ENCODE measurements around the gene CROCC.
A peak's percentile ranks its signal among the peaks of the same experiment; 100 is the strongest.

The CROCC gene

DNA sequence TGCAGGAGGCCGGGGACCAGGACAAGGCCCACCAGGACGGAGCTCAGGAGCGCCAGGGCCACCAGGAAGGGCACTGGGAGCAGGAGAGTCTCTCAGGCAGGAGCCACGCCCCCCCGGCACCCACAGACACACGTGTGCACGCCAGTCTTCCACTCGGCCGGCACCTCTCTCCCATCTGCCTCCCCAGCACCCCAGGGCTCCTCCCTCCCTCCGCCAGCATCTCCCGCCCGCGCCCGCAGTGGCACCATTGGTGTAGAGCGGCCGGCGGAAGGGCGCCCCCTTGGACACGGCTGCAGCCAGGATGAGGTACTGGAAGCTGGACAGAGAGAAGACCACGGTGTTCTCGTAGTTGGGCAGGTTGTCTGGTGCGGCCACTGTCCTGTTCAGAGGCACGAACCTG lies 64.8 kb downstream of the CROCC start:
- DNase-seq (ENCODE audit: low read depth) = no peak

DNA sequence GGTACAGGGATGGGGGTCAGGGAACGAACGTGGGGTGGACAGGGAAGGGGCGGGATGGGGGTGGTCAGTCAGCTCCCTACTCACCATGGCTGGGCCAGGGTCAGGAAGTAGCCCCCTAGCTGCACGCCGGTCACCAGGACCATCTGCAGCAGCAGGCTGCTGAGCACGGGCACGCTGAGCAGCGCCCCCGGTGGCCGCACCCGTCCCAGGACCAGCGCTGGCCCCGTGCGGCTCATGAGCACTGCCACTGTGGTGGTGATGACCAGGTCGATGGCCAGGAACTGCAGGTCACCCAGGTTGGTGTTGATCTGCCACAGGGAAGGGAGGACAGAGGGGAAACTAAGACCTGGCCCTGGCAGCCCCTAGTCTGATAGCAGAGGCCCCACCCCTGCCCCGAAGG lies 65.2 kb downstream of the CROCC start:
- DNase-seq (ENCODE audit: low read depth) = no peak

DNA sequence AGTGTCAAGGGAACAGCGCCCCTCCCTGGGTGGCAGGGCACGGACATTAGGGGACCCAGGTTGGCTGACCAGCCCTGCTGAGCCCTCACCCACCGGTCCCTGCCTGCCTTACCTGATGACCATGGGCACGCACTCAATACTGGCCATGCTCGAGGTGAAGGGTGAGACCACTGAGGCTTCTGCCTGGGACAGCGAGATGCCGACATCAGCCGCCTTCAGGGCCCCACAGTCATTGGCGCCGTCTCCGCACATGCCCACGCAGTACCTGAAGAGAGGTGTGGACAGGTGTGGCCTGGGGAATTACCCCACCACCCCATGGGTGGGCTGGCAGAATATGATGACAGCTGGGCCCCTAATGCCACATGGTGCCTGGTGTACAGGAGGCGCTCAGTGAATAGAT lies 66.5 kb downstream of the CROCC start:
- no peak for DNase-seq (ENCODE audit: low read depth)

DNA sequence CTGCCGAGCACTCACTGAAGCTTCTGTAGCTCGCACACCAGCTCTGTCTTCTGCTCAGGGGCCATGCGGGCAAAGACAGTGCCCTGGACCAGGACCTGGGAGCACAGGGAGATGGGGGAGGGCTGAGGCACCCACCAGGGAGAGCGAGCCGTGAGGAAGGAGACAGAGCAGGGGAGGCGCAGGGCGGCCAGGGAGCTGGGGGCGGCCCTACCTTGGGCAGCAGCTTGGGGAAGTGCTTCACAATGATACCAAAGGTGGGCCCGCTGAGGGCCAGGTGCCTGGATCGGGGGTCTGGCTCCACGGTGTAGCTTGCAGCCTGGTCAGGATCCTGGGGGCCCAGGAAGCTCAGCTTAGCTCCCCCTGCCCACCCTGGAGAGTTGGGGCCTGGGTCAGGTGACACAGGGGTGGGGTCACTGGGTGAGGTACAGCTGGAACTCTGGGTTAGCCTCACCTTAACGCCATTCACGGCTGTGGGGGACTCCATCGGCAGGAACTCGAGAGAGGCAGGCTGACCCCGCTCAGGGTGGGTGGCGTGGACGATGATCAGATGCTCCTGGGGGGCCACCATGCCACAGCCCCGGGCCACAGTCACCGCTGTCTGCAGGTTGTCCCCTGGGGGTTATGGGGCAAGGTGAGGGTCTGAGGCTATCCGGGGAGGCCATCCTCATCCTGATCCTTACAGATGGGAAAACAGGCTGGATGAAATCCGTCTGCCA lies 68.1 kb downstream of the CROCC start:
- no peak for DNase-seq (ENCODE audit: low read depth)

DNA sequence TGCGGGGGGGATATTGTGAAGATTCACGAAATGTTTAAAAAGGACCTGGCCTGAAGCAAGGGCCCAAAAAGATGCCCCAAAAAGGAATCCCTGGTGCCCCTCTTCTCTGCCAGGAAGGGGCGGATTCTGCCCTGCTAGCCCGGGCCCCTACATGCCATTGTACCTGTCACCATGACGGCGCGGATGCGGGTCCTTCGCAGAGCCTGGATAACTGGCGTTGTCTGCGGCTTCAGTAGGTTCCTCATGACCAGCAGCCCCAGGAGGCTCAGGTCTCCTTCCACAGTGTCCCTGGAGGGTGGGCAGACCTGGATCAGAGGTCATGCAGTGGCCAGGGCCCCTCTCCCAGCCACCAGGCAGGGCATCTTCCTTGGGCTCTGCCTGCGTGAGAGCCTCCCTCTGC lies 69.8 kb downstream of the CROCC start:
- no peak for DNase-seq (ENCODE audit: low read depth)

DNA sequence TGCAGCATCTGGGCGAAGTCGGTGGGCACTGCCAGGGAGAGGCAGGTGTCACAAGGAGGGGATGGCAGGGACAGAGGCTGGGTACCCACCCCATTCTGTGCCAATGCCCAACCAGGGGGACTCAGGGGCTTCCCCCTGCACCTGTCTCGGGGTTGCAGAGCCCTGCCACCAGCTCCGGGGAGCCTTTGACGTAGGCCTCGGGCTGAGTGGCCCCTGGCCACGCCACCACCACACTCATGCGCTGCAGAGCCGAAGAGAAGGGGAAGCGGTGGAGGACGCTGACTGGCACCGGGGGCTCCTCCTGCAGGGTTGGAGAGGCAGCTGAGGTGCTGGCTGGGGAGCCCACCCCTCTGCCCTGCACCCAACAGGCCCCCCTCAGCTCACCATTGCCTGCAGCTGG lies 70.4 kb downstream of the CROCC start:
- DNase-seq (ENCODE audit: low read depth) = no peak

DNA sequence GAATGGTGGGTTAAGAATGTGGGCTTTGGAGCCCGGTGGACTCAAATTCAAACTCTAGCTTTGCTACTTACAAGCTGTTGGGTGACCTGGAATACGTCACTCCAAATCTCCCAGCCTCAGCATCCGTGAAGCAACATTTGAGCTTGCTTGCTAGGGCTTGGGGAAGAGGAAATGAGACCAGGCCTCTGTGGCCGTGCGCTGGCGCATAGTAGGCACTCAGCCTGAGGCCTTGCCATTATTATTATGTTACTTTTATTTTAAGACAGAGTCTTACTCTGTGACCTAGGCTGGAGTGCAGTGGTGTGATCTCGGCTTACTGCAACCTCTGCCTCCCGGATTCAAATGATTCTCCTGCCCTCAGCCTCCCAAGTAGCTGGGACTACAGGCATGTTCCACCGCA lies 70.9 kb downstream of the CROCC start:
- no peak for DNase-seq (ENCODE audit: low read depth)

DNA sequence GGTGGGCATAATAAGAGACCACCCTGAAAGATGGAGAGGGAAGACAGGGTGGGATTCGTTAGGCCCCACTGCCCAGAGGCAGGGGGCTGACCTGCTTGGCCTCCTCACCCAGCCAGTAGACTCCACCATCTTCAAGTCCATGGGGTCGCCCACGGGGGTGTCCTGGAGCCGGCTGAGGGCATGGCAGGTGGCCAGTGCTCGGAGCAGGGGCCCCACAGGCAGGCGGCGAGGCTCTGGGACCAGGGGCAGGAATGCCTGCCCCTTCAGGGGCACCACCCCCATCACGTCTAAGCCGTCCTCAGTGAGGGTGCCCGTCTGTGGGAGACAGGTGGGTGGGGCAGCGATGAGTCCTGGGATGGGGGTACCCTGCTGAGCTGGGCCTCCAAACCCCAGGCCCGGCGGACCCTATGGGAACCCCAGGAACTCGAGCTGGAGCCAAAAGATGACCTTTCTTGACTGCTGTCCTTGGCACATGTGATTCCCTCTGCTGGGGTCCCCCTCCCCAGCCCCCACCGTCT lies 71.8 kb downstream of the CROCC start:
- no peak for DNase-seq (ENCODE audit: low read depth)

DNA sequence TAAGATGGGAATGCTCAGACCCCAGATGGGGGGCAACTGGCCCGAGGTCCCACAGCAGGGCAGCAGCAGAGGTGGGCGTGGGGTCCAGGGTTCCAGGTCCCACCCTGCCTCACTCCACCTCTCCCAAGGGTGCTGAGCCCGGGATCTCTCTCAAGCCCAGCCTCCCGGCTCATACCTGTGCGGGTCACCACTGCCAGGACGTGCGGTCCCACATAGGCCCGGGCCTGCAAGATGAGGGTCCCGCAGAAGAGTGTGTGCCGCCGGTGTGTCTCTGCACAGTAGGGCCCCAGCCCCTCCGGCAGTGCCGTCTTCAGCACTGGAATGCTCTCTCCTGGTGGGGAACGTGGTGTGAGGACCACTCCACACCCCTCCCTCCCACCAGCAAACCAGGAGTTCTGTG lies 75.1 kb downstream of the CROCC start:
- no peak for DNase-seq (ENCODE audit: low read depth)

DNA sequence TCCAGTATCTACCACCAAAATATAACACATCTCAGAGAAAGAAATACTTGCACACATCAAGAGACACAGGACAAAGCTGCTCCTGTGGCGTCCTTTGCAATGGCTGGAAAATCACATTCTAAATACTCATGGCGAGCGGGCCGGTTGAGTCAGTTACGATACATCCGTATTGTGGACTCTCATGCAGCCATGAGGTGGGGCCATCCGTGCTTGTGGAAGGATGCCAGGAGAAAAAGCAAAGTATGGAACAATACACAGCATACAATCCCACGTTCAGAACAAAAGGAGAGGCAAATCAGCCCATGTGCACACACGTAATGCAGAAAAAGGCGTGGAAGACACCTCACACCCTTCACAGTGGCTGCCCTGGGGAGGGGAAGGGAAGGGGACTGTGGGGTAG lies 76.9 kb downstream of the CROCC start:
- no peak for DNase-seq (ENCODE audit: low read depth)

DNA sequence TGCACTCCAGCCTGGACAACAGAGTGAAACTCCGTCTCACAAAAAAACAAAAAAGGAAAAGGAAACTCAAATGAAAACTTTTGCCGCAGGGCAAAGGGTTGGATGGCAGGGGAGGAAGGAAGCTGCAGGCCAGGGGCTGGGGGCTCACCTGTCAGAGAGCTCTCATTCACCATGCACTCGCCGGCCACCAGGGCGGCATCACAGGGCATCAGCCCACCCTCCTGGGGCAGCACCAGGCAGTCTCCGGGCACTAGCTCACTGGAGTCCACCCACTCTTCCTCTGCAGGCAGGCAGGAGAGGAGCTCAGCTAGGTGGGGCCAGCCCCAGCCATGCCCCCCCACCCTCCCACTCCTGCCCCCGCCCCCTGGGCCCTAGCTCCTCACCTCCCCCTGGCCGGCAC lies 78.1 kb downstream of the CROCC start:
- no peak for DNase-seq (ENCODE audit: low read depth)

DNA sequence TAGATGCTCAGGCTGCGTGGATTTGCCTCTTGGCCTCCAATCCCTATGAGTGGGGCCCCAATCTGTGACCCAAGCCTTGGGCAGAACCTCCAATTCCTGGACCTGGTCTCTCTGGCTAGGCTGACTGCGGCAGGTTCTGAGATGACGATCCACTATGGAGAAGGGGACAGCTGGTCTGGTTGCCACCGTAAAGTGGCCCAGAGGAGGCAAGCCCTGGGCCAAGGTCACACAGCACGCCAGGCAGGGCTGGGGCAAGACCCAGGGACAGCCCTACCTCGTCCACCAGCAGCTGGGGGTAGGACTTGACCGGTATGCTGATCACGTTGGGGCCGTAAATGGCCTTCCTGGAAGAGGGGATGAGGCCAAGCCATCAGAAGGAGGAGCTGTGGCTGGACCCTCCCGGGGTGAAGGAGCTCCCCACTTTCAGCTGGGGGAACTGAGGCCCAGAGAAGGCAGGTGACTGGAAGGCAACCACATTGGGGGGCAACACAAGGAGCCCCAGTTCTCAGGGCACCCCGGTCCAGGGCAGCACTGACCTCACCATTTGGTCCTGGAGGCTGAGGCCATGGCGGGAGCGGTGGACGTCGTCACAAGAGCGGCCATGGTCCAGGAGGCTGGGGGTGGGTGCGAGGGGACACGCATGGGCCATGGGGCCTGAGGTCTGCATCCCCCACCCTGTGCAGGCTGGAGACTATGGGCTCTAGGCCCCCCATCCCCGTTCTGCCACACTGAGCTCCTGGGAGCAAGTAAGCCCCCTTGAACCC lies 80.2 kb downstream of the CROCC start:
- DNase-seq (ENCODE audit: low read depth) = no peak

DNA sequence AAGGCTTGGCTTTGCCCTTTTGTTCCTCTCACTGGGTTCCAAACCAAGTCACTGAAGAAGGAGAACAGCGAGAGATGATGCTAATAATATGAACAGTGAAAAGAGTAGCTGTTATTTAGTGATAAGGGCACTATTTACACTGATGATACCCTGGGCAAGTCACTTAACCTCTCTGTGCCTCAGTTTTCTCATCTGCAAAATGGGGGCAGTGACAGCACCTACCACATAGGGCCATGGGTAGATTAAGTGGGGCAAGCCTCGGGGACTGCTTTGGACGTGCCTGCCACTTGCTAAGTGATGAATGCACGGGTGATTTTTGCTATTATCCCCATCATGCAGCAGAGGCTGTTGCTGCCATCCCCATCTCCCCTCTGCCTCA lies 80.8 kb downstream of the CROCC start:
- DNase-seq (ENCODE audit: low read depth) = no peak

DNA sequence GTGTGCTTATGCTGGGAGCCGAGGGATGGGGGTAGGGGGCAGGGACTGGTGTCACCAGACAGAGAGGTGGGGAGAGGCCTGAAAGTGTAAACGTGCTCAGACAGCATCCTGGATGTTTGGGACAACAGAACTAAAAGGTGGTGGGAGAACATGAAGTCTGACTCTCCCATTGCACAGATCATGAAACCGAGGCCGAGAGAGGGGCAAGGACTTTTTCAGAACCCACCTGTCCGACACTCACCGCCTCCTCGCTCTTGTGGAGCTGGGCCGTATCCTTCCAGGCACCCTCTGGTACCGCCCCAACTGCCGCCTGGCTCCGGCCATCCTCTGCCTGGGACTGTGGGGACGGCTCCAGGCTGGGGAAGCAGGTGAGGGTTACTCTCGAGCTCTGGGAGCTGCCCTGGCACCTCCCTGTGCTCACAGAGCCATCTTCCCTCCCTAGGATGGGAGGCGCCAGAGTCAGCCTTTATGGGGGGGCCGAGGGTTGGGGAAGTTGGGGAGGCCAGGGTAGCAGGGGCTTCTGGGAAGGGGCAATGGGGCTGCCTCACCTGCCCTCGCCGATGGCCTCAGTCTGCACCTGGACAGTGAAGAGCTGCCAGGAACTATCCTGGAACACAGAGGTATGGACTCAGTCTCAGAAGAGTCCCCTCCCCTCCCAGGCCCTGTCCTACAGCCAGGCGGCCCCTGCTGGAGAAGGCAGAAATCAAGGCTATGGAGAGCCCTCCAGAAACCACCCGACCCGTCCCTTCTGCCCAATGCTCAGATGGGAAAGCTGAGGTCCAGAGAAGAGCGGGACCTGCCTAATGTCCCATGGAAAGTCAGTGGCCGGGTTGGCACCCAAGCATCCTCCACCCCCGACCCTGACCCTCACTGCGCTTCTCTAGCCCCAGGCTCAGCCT lies 83.0 kb downstream of the CROCC start:
- DNase-seq (ENCODE audit: low read depth) = no peak

DNA sequence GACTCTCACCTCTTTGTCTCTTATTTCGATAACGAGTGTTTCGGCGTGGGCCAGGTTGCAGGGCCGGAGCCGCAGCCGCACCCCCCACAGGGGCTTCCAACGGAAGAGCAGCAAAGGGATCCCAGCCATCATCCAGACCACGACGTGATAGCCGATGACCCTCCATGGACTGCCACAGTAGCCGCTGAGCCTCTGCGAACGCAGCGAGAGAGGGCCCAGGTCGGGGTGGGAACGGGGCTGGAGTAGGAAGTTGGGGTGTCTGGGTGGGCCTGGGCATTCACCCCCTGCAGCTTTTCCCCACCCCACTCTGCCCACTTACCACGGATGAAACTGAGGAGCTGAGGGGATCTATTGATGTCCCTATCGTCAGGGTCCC lies 83.6 kb downstream of the CROCC start:
- no peak for DNase-seq (ENCODE audit: low read depth)

DNA sequence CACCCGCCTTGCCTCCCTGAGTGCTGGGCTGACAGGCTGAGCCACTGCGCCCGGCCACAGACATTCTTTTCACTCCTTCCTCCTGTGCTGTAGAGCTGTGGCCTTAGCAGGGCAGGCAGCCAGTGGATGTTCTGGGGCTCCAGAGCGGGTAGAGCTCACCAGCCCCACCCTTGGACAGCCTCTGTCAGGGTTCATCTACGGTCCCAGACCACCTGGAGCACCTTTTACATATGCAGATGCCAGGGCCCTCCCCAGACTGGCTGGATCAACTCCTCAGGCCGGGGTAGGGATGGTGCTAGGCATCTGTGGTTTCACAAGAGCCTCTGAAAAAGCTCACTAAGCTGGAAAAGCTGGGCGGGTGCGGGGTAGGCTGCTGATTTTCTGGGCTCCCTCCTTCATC lies 85.4 kb downstream of the CROCC start:
- no peak for DNase-seq (ENCODE audit: low read depth)

DNA sequence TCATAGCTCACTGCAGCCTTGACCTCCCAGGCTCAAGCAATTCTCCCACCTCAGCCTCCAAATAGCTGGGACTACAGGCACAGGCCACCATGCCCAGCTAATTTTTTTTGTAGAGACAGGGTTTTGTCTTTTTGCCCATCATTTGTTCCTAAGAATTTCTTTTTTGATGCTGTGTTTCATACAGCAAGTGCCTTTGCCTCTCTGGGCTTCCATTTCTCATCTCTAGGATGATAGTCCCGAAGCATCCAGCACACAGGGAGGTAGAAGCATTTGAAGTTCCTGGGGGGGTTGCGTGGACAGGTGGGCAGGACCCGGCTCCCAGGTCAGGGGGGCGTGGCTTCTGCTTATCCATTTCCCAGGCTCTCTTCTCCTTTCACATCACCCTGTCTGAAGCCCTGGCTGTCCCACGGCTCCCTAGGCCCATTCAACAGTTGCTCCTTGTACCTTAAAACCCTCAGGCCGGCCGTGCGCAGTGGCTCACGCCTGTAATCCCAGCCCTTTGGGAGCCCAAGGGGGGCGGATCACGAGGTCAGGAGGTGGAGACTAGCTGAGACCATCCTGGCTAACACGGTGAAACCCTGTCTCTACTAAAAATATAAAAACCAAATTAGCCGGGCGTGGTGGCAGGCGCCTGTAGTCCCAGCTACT lies 86.6 kb downstream of the CROCC start:
- DNase-seq (ENCODE audit: low read depth) = no peak

DNA sequence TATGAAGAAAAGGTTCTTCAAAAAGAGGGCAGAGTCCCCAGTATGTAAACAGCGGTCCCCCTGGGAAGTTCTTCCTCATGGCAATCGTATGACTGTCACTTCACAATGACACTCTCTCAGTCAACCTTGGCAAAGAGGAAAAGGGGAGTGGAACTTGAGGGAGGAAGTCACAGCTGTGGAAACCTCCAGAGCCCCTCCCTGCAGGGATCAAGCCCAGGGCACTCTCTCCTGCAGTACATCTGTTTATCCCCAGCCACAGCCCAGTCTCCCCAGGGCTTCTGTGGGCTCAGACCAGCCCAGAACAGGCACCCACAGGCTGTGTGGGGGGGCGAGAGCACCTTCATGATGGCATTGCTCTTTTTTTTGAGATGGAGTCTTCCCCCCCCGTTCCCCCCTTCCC lies 88.0 kb downstream of the CROCC start:
- no peak for DNase-seq (ENCODE audit: low read depth)

DNA sequence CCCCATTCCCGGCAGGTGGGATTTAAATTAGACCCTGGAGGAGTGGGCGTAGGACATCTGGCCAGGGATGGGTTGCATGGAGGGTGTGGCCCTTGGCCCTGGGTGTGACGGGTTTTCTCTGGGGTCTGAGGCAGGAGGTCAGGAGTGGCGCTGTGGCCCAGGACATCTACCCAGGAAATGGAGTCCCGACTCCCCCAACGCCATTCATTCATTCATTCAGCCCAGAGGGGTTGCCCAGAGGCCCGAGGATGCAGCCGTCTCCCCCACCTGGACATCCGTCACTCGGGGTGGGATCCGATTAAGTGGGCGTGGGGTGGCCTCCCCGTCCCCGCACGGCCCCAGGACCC lies 89.3 kb downstream of the CROCC start:
- DNase-seq (ENCODE audit: low read depth) = no peak

DNA sequence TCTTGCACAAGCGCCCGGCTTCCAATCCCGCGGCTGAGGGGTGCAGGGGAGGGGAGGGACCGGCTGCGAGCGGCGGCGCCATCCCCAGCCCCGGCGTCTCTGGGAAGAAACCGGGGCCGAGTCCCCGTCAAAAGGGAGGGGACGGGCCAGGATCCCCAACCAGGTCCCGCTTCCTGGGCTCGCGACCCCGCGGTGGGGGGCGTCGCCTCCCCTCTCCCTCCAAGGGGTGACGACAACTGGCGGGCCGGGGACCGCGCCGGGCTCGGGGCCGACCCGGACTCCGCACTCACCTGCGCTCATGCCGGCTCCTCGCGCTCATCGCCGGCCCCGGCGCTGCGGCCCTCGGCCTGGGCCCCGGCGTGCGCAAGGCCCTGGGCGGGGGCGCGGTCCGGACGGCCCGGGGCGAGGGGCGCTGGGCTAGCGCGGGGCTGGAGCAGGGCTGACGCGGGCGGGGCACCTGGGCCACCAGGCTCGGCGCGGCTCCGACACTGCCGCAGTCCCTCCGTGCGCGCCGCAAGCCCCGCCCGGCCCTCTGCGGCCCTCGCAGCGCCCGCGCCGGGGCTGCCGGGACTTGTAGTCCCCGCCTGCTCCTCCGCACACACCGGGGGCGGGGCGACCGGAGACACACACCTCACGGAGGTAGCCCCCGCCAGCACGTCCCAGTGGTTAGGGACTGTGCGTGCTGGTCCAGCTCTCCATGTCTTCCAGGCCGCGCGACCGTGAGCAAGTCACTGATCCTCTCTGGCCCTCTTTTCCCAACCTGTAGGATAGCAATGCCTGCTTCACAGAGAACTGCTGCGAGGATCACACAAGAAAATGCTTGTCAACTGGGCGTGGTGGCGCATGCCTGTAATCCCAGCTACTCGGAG lies 89.9 kb downstream of the CROCC start, which contains the start of gene ATP13A2:
ATP13A2 (minus strand) TSS at position 490 of the 869 bp plus-strand sequence; CDS start at position 300, 190 bp downstream.
- peak; percentile 48 for DNase-seq (ENCODE audit: low read depth)
